Endothelial cell of umbilical vein (primary cell): ENCODE measurements around the gene METTL25. TPM values are rescaled to one million over a fixed set of nuclear protein-coding genes. Genes with fewer than 3 reads are reported as not detected.

Experiments used
- BruUV-seq: library from RNA; stranded (reverse); fragments of 400-500 nt; replicated peaks from 2 replicates; lab custom pipeline; 2021; lab: Mats Ljungman, UMichigan
- CTCF ChIA-PET: fragments of 300-600, 350-600 bp; sonication (Branson Sonifier 250); formaldehyde crosslinking; loops from one replicate; lab custom pipeline; 2021; ENCODE audit warnings: antibody characterized with exemption, inconsistent platforms; lab: Charles Lee
- POLR2A ChIA-PET: fragments of 300-600, 350-600 bp; sonication (Branson Sonifier 250); formaldehyde crosslinking; loops from one replicate; lab custom pipeline; 2021; ENCODE audit warnings: antibody characterized with exemption, inconsistent platforms; lab: Charles Lee
- DNase-seq: peaks from one replicate; pipeline ENCODE4 v3.0.0-alpha.2; 2011; ENCODE audit warnings: low read depth, low spot score
- FAIRE-seq: peaks from 2 replicates; lab custom pipeline; 2011; peaks lifted over from hg19 to GRCh38; lab: Jason Lieb, UNC
- H2AFZ ChIP-seq: 2 replicates; pipeline ENCODE4 v1.6.0; 2012; ENCODE audit warnings: low read depth, low read length, control low read depth, inconsistent platforms
- H3K27ac ChIP-seq: 2 replicates; pipeline ENCODE4 v1.5.1; 2011; ENCODE audit warnings: low read depth, mild to moderate bottlenecking, control low read depth, low read length, moderate library complexity; ENCODE audit not compliant: insufficient read depth
- H3K27me3 ChIP-seq, 2 experiments: 2 replicates each; pipeline versions ENCODE4 v1.6.0 to v1.6.1; 2011; ENCODE audit warnings: low read length in 2 of 2, mixed read lengths in 1 of 2; ENCODE audit not compliant: control insufficient read depth in 2 of 2, insufficient read depth in 2 of 2
- H3K36me3 ChIP-seq, 2 experiments: 2 replicates in 1 of 2; 3 replicates in 1 of 2; pipeline ENCODE4 v1.5.1; 2011; ENCODE audit warnings: low read length in 2 of 2, mild to moderate bottlenecking in 1 of 2, moderate library complexity in 1 of 2; ENCODE audit not compliant: control insufficient read depth in 2 of 2, insufficient read depth in 2 of 2; ENCODE audit errors: extremely low read depth in 1 of 2
- H3K4me1 ChIP-seq: 3 replicates; pipeline ENCODE4 v1.5.1; 2011; ENCODE audit warnings: mild to moderate bottlenecking, low read length; ENCODE audit not compliant: control insufficient read depth, insufficient read depth; ENCODE audit errors: extremely low read depth
- H3K4me2 ChIP-seq: 2 replicates; pipeline ENCODE4 v1.6.1; 2011; ENCODE audit warnings: low read length, control low read depth, mixed read lengths; ENCODE audit not compliant: insufficient read depth
- H3K4me3 ChIP-seq, 3 experiments: fragments of 200-600 bp in 1 of 3; sonication (generic), shearing (Covaris generic) in 1 of 3; replicated peaks in 1 of 3; 2 replicates each; pipeline ENCODE4 v1.5.1; 2011 to 2016; ENCODE audit warnings: control low read depth in 3 of 3, low read length in 3 of 3, mild to moderate bottlenecking in 2 of 3, inconsistent platforms in 1 of 3, low read depth in 1 of 3, moderate library complexity in 1 of 3; ENCODE audit not compliant: insufficient read depth in 1 of 3
- H3K79me2 ChIP-seq: 2 replicates; pipeline ENCODE4 v1.6.0; 2012; ENCODE audit warnings: low read length, inconsistent platforms; ENCODE audit not compliant: control insufficient read depth, insufficient read depth
- H3K9ac ChIP-seq: replicated peaks from 2 replicates; pipeline ENCODE3; 2011; ENCODE audit warnings: low read length, control low read depth; ENCODE audit not compliant: insufficient read depth; ENCODE audit errors: extremely low read depth
- H3K9me1 ChIP-seq: replicated peaks from 3 replicates; pipeline ENCODE4 v1.6.0; 2011; ENCODE audit warnings: mild to moderate bottlenecking, low read length; ENCODE audit not compliant: control insufficient read depth, insufficient read depth; ENCODE audit errors: extremely low read depth
- H3K9me3 ChIP-seq: replicated peaks from 2 replicates; pipeline ENCODE4 v1.5.1; 2012; ENCODE audit warnings: low read length, inconsistent platforms; ENCODE audit not compliant: control insufficient read depth, insufficient read depth
- H4K20me1 ChIP-seq: replicated peaks from 2 replicates; pipeline ENCODE3; 2011; ENCODE audit warnings: mild to moderate bottlenecking, low read length; ENCODE audit not compliant: control insufficient read depth, insufficient read depth; ENCODE audit errors: extremely low read depth
- EZH2 ChIP-seq: IDR thresholded peaks from 2 replicates; pipeline ENCODE4 v1.6.1; 2012; ENCODE audit warnings: borderline replicate concordance, low read depth, mild to moderate bottlenecking, moderate library complexity, low read length, inconsistent platforms; ENCODE audit not compliant: severe bottlenecking
- FOS ChIP-seq: IDR thresholded peaks from 2 replicates; pipeline ENCODE4 v1.6.1; 2011; ENCODE audit warnings: mild to moderate bottlenecking, low read length, moderate library complexity, borderline replicate concordance; ENCODE audit not compliant: insufficient read depth
- GATA2 ChIP-seq: IDR thresholded peaks from 2 replicates; pipeline ENCODE4 v1.7.0; 2011; ENCODE audit warnings: low read depth, mild to moderate bottlenecking, moderate library complexity, mixed read lengths, low read length; ENCODE audit not compliant: insufficient read length, insufficient read depth
- JUN ChIP-seq: IDR thresholded peaks from 2 replicates; pipeline ENCODE4 v1.6.1; 2011; ENCODE audit warnings: borderline replicate concordance, low read depth; ENCODE audit not compliant: insufficient read length, insufficient read depth
- MYC ChIP-seq: IDR thresholded peaks from one replicate; pipeline ENCODE4 v1.6.1; 2011; ENCODE audit warnings: mild to moderate bottlenecking, low read depth, low read length
- POLR2A ChIP-seq: IDR thresholded peaks from 2 replicates; pipeline ENCODE4 v1.6.1; 2012; ENCODE audit warnings: low read depth, mild to moderate bottlenecking, control low read depth, low read length
- POLR2AphosphoS5 ChIP-seq: IDR thresholded peaks from 2 replicates; pipeline ENCODE4 v1.6.1; 2012; ENCODE audit warnings: low read depth, mild to moderate bottlenecking, control low read depth, low read length, moderate library complexity; ENCODE audit not compliant: insufficient read depth
- dilution Hi-C: fragments of 300-500 bp; cut with MboI; formaldehyde crosslinking; loops from one replicate; pipeline ENCODE4 v1.15.0; 2019; ENCODE audit warnings: low sequenced_read_pairs; ENCODE audit not compliant: extremely low pct_ligation_motif_present
- intact Hi-C: fragments of 100-400 bp; cut with micrococcal nuclease; formaldehyde crosslinking; loops from one replicate; pipeline ENCODE4 v1.10.0; 2022
- polyA plus RNA-seq, 4 experiments: library from polyadenylated mRNA; depleted of rRNA in 3 of 4; stranded (reverse) in 3 of 4; unstranded in 1 of 4; fragments of >200 nt; gene quantifications; 2 replicates each; pipeline versions ENCODE4 v1.2.1 to v1.2.3, GENCODE V29; 2011 to 2012; ENCODE audit warnings: missing spikeins in 1 of 4
- total RNA-seq: library from RNA; stranded (reverse); gene quantifications from 2 replicates; pipeline ENCODE4 v1.2.3, GENCODE V29; 2021
- TF ChIP-seq, protein P1 (sequence below): IDR thresholded peaks from 2 replicates; pipeline ENCODE4 v1.6.1; 2011; ENCODE audit not compliant: insufficient read depth, insufficient read length
- TF ChIP-seq, protein P2 (sequence below), 2 donors: IDR thresholded peaks; 1 replicate in 1 of 2; 2 replicates in 1 of 2; pipeline ENCODE4 v1.5.1; 2011; ENCODE audit warnings: low read length in 2 of 2, mild to moderate bottlenecking in 2 of 2, moderate library complexity in 2 of 2, control low read depth in 1 of 2, inconsistent platforms in 1 of 2, low read depth in 1 of 2; ENCODE audit not compliant: insufficient read depth in 1 of 2; ENCODE audit errors: extremely low read depth in 1 of 2

Gene METTL25
- total and polyA plus RNA-seq, 2 donors (not counting 3 experiments of a cell fraction or from before 2014, with no cell fraction given): 6.5 to 8.5 TPM

DNA sequence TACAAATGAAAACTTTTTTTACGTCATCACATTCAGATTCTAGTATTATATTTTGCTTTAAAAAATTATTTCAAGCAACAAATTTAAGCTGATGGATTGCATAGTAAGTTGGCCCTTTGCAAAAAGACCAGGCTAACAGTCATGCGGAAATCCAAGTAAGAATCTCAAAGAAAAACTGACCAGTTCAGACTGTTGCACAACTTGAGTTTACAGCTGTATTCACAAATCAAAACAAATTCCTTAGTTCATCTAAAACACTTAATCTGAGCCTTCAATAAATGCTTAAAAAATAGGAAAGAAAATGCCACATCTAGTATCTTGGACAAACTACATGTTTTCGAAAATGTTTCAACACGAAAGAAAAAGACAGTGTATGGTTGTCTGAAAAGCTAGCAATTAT is 989 bp upstream of the METTL25 start:
- Histone ChIP-seq H3K4me2 (peak overlapping the region; percentile 95), H3K4me3 (peak overlapping the region; percentile 65 to 99 (median 81)), H4K20me1 (no peaks in the 10 kb centered on the region), H3K27ac (peak overlapping the region; percentile 90), H3K9ac (peak overlapping the region; percentile 99), H3K27me3 (no peaks in the 10 kb centered on the region), H3K9me1 (no peaks in the 10 kb centered on the region), H2AFZ (no peak overlapping the region), H3K9me3 (no peaks in the 10 kb centered on the region), H3K4me1 (peaks cover 21% of the 10 kb centered on the region), H3K36me3 (peaks cover 5 to 8% of the 10 kb centered on the region in 2 experiments), H3K79me2 (peaks cover 29% of the 10 kb centered on the region)
- DNase-seq (no peak), FAIRE-seq (no peak)
- dilution Hi-C loops: no loop called here
- ChIA-PET CTCF (interaction anchor here (1.4 kb wide), 1 partner anchor 329 kb away, joined by 16 read pairs; the partner anchor contains the start of gene TMTC2), POLR2A (interaction anchor here (1.6 kb wide), 1 partner anchor 329 kb away, joined by 6 read pairs; the partner anchor contains the start of gene TMTC2)
- intact Hi-C loops: no loop called here
- no TSS peak for BruUV-seq
- TF ChIP-seq, protein P1, sequence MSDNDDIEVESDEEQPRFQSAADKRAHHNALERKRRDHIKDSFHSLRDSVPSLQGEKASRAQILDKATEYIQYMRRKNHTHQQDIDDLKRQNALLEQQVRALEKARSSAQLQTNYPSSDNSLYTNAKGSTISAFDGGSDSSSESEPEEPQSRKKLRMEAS: no peak
- TF ChIP-seq GATA2: no peak
- no peak for TF ChIP-seq POLR2AphosphoS5
- no peak for TF ChIP-seq MYC
- TF ChIP-seq POLR2A: no peak
- no peak for TF ChIP-seq FOS
- TF ChIP-seq, protein P2, sequence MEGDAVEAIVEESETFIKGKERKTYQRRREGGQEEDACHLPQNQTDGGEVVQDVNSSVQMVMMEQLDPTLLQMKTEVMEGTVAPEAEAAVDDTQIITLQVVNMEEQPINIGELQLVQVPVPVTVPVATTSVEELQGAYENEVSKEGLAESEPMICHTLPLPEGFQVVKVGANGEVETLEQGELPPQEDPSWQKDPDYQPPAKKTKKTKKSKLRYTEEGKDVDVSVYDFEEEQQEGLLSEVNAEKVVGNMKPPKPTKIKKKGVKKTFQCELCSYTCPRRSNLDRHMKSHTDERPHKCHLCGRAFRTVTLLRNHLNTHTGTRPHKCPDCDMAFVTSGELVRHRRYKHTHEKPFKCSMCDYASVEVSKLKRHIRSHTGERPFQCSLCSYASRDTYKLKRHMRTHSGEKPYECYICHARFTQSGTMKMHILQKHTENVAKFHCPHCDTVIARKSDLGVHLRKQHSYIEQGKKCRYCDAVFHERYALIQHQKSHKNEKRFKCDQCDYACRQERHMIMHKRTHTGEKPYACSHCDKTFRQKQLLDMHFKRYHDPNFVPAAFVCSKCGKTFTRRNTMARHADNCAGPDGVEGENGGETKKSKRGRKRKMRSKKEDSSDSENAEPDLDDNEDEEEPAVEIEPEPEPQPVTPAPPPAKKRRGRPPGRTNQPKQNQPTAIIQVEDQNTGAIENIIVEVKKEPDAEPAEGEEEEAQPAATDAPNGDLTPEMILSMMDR (IDR thresholded peaks at IDR 0.05; ENCODE audit: extremely low read depth in 1 of 2, insufficient read depth in 1 of 2, low read depth in 1 of 2, low read length in 2 of 2): no peak
- no peak for TF ChIP-seq JUN
- TF ChIP-seq EZH2: no peak
